HG02798 (cell line): ENCODE data around the gene LAMP5.

Experiments
- ATAC-seq: cut with Tn5 transposase; IDR thresholded peaks from one replicate; pipeline ENCODE4 v1.9.1; 2021; ENCODE audit warnings: mild to moderate bottlenecking; ENCODE audit not compliant: unreplicated experiment, poor library complexity

LAMP5 gene

GRCh38 chr20:9531581-9531980, 17.2 kb downstream of the LAMP5 start:
- ATAC-seq = no peak

GRCh38 chr20:9532069-9532838, 17.9 kb downstream of the LAMP5 start:
- no peak for ATAC-seq

DNA sequence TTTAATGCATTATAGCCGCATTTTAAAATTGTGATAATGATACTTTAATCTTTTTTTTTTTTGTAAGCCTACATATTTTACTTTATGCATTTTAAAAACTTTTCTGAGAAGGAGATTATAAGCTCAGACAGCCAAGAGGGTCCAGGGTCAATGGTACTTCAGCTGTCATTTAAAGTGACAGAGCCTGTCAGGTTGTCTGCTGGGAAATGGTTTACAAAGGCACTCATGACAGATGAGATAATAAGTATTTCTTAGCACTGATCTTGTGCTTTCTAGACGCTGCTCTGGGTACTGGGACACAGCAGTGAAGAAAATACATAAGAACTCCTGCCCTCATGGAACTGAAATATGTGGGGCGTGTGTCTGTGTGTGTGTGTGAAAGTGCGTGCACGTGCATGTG, 19.6 kb downstream of the LAMP5 start:
- no peak for ATAC-seq

DNA sequence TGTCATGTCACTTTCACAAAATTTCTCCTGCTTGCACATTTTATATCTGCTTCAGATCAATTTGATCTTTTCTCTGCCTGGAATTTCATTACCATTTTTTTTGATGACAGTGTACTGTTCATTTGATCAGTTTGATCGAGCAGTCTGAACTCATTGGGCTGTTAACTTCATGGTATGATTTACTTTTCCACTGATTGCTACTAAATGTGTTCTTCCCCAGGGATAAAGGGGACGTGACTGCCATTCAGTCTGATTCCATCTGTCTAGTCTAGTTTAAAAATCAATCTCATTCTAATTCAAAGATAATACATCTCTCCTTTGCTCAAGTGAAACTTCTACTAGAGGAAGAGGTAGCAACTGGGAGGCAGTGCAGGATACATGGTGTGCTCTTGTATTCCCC, 21.1 kb downstream of the LAMP5 start:
- ATAC-seq = no peak

GRCh38 chr20:9543214-9543613, 28.8 kb downstream of the LAMP5 start:
- ATAC-seq = no peak

GRCh38 chr20:9550283-9550682, 35.9 kb downstream of the LAMP5 start:
- no peak for ATAC-seq

DNA sequence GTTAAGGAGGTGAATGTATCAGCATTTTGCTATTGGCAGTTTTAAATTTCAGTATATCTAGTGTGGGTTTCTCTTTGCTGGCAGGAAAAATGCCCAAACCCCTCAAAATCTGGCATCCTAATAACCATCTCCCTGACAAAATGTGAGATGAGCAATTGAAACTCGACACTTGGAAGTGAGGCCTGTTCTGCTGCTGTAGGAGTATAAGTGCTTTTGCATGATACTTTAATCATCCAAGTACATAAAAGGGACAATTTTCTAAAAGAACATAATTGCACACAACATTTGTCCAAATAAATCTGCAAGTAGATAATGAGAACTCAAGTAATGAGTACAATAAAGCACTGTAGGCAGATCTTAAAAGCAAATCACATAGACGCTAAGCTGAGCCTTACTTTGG, 36.5 kb downstream of the LAMP5 start:
- ATAC-seq = no peak

DNA sequence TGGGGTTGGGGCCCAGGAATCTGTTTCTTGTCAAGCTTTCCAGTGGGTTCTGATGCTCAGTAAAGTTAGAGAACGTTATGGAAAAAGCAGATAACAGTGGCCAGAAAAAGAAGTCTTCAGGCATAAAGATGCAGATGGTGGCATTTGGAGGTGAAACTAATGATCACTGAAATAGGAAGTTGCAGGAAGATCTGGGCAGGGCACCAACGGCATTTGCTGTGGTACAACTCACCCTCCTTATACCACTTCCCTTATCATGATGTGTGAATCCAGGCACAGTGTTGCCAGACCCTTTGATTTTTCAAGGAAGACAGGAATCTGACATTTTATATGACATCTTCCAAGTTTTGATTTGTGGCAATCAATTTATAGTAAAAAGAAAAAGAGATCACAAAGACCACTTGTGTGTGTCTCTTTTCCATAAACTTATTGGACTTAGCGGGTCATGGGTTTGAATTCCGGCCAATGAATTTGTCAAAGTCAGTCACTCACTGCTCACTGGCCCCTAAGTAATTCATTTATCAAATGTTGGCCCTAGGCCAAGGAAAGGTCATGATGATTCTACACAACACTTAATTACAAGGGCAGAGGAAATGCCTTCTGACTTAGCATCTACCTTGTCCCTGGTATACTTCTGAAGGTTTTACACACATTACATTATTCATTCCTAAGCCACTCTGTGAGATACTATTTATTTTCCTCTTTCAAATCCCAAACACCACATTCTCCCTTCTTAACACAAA, 37.6 kb downstream of the LAMP5 start:
- no peak for ATAC-seq

DNA sequence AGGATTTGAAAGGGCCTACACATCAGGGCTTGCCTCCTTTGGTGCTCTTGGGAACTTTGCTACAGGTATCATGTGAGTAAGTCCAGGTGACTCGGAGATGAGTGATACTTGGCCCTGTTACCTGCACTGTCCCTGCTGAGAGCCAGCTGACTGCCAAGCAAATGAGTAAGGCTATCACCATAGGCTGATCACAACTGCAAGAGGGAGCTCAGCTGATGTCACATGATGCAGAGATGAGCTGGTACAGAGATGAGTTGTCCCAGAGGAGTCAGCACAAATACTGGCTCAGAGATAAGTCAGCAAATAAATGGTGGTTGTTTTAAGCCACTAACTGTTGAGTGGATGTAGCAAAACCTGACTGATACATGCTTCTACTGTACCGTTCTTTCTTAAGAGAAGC, 41.4 kb downstream of the LAMP5 start:
- ATAC-seq = no peak

- no peak for ATAC-seq
Measured at GRCh38 chr20:9557411-9557810, 43.0 kb downstream of the LAMP5 start.

GRCh38 chr20:9565910-9566550, 51.6 kb downstream of the LAMP5 start:
- no peak for ATAC-seq

DNA sequence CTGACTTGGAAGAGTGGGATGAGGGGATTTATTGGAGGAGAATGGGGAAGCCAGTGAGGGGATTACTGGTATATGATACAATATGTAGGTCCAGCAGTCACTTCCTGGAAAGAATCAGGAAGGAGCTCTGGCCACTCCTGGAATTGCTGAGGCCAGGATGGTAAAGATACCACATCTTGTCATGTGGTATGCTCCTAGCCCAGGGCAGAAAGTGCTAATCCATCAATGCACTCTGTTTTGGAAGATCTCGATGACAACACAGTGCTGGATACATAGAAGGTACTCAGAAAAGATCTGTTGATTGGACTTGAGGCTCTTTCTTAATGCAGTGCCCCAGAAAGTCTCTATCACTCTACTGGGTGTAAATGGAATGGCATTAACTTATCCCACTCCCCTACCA, 52.6 kb downstream of the LAMP5 start:
- no peak for ATAC-seq

GRCh38 chr20:9570612-9571011, 56.2 kb downstream of the LAMP5 start:
- no peak for ATAC-seq

GRCh38 chr20:9571783-9572182, 57.4 kb downstream of the LAMP5 start:
- ATAC-seq = no peak

GRCh38 chr20:9572670-9573069, 58.3 kb downstream of the LAMP5 start:
- no peak for ATAC-seq

DNA sequence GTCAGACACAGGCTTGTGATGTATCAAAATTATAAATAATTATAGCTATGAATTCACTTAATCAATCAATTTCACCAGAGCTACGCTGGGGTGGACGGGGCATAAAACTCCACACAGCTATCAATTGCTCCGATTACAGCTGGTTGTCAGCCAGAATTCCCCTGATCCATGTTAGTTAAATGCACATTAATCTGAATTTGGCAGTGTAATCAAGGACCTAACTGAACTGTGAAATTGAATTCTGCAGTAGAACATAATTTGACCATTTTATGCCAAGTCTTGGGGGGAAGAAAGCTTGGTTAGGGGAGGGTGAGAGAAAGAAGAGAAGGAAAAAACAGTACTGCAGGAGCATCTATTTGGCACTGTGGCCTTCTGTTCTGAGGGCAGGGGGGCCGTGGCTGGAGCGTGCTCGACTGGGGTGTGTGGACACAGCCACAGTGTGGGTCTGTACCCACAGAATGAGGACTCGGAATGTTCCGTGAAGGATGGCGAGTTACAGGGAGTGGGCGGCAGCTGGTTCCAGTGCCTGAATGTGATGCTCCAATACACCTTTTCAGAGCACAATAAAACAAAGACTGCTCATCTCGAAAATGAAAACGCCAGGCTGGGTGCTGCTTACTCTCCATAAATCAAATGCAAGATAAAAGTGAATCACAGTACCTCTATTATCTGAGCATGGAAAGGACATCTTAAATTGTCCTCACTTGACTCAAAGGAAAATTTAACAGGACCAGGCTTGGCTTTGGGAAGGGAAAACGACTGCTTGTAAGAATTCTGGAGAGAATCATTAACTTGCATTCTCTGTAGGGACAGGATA, 59.2 kb downstream of the LAMP5 start:
- no peak for ATAC-seq

DNA sequence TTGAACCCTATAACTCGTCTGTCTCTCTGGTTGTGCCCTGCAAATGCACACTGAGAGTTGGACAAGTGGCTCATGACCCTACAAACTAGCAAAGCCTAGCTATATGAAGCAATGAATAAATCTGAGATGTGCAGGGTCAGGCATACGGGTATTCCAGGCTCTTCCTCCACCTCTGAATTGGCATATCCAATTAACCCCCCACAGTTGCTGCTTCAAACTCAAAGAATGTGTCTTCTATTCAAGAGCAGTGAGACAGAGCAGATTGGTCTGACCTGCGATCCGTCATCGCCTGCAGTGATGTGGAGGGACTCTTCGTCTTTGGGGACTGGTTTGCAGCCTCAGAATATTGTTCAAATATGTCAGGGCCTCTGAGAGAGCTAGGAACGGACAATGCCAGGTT, 59.8 kb downstream of the LAMP5 start:
- no peak for ATAC-seq

DNA sequence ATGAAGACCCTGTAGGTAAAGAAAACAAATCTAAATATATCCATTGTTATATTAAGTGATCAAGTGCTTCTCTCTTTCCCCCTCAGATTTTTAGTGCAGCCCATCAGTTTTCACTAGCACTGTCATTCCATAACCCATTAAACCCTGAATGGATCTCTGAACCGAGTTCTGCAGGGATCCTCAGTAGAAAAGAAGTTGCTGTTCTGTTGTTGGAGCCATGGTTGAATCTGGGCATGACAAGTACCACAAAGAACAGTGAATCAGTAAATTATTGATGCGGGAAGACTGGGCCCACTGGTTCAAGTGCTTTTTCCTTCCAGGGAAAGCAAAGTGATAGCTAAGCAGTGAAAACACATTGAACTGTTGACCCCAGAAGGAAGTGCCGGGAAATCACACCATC, 60.4 kb downstream of the LAMP5 start:
- no peak for ATAC-seq

GRCh38 chr20:9575836-9576235, 61.4 kb downstream of the LAMP5 start:
- no peak for ATAC-seq

DNA sequence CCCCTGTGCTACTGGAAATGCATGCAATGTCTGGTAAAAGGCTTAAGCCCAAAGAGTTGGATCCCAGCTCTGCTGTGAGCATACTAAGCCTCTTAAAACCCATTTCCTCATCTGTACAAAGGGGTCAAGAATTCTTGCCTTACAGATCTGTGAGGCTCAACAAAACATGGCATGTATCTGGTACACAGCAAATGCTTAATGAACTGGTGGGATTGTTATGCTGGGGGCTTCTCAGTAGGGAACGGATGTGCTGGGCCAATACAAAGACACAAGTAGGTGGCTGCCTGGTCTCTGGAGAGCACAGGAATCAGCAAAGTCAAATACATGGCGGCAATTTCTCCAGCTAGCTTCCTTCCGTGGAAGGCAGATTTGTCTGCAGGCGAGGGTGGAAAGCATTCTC, 62.3 kb downstream of the LAMP5 start:
- ATAC-seq = no peak

DNA sequence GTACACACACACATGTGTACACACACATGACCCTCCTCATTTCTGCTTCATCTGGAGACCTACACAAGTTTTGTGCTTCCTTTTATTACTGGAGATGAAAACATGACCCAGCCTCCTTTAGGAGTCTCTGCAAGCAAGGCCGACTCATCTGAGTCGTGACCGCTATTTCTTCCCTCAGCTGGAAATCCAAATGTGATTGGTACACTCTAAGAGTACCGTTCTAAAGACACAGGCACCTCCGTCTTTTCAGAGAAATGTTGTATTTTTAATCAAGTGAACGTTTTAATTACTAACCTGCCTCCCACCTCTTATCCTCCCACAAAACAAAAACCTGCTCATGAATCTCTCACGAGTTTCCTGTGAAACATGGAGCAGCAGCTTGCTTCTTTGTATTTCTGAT, 63.0 kb downstream of the LAMP5 start:
- ATAC-seq = no peak
